HepG2 (cell line): ENCODE results near the gene MT1M. TPM values are rescaled to one million over a fixed set of nuclear protein-coding genes. Genes with fewer than 3 reads are reported as not detected.

Source experiments
- ATAC-seq: fragments of 200-7000 bp; cut with Tn5 transposase; 3 replicates; pipeline ENCODE4 v1.9.1; 2020; ENCODE audit warnings: mild to moderate bottlenecking, moderate library complexity
- BruUV-seq: library from RNA; stranded (reverse); fragments of 400-500 nt; replicated peaks from 2 replicates; lab custom pipeline; 2021; lab: Mats Ljungman, UMichigan
- CTCF ChIA-PET: fragments of 300-600 bp; formaldehyde crosslinking; extraction: SDS; loops from one replicate; lab custom pipeline; 2021; ENCODE audit warnings: low total read pairs, inconsistent platforms, low intra/inter-chr PET ratio; lab: Yijun Ruan, JAX
- POLR2A ChIA-PET: fragments of 350-600 bp; sonication (Branson Sonifier 250); formaldehyde crosslinking; loops from one replicate; lab custom pipeline; 2020; ENCODE audit warnings: antibody characterized with exemption, inconsistent platforms; lab: Yijun Ruan, JAX
- DNase-seq: peaks from one replicate; pipeline ENCODE4 v3.0.0-alpha.2; 2015; ENCODE audit warnings: low spot score
- FAIRE-seq: peaks from 3 replicates; lab custom pipeline; 2011; peaks lifted over from hg19 to GRCh38; lab: Jason Lieb, UNC
- H2AFZ ChIP-seq: one replicate; pipeline ENCODE4 v1.6.1; 2011; ENCODE audit warnings: low read length, inconsistent platforms
- H3K27ac ChIP-seq: fragments of 300-600 bp; 3 replicates; pipeline ENCODE4 v1.8.0; 2011; ENCODE audit warnings: mixed run types, mild to moderate bottlenecking, mixed read lengths, low read length, inconsistent platforms; ENCODE audit not compliant: insufficient read depth; ENCODE audit errors: extremely low read length
- H3K27me3 ChIP-seq, 2 experiments: fragments of 200-600 bp in 1 of 2; 2 replicates in 1 of 2; 3 replicates in 1 of 2; pipeline versions ENCODE4 v1.6.0 to v1.8.0; 2011; ENCODE audit warnings: low read length in 2 of 2, mild to moderate bottlenecking in 2 of 2, moderate library complexity in 2 of 2, inconsistent platforms in 1 of 2; ENCODE audit not compliant: insufficient read depth in 2 of 2, control insufficient read depth in 1 of 2
- H3K36me3 ChIP-seq, 2 experiments: fragments of 200-600 bp in 1 of 2; replicated peaks in 1 of 2; 2 replicates in 1 of 2; 3 replicates in 1 of 2; pipeline versions ENCODE4 v1.5.1 to v1.8.0; 2011; ENCODE audit warnings: low read length in 2 of 2, inconsistent platforms in 1 of 2; ENCODE audit not compliant: insufficient read depth in 2 of 2, control insufficient read depth in 1 of 2
- H3K4me1 ChIP-seq: 2 replicates; pipeline ENCODE4 v1.5.1; 2012; ENCODE audit warnings: low read length, inconsistent platforms; ENCODE audit not compliant: insufficient read depth
- H3K4me2 ChIP-seq: 2 replicates; pipeline ENCODE4 v1.6.0; 2011; ENCODE audit warnings: low read depth, low read length, inconsistent platforms
- H3K4me3 ChIP-seq, 3 experiments: fragments of 200-600 bp in 1 of 3; sonication (generic), shearing (Covaris generic) in 1 of 3; replicated peaks in 1 of 3; 2 replicates each; pipeline ENCODE4 v1.5.1; 2011 to 2016; ENCODE audit warnings: low read length in 3 of 3, inconsistent platforms in 2 of 3, low read depth in 2 of 3, mild to moderate bottlenecking in 2 of 3, control low read depth in 1 of 3, mixed read lengths in 1 of 3; ENCODE audit not compliant: insufficient read depth in 1 of 3
- H3K79me2 ChIP-seq: one replicate; pipeline ENCODE4 v1.6.1; 2011; ENCODE audit warnings: low read length, inconsistent platforms; ENCODE audit not compliant: insufficient read depth
- H3K9ac ChIP-seq: 2 replicates; pipeline ENCODE4 v1.6.0; 2011; ENCODE audit warnings: mild to moderate bottlenecking, low read depth, low read length, inconsistent platforms; ENCODE audit not compliant: insufficient read depth
- H3K9me3 ChIP-seq: 2 replicates; pipeline ENCODE4 v1.5.1; 2012; ENCODE audit warnings: mild to moderate bottlenecking, low read length
- H4K20me1 ChIP-seq: 2 replicates; pipeline ENCODE4 v1.6.0; 2011; ENCODE audit warnings: inconsistent platforms, mild to moderate bottlenecking, low read length, moderate library complexity; ENCODE audit not compliant: insufficient read depth
- ARID2 ChIP-seq: sonication (generic); formaldehyde crosslinking; IDR thresholded peaks from 2 replicates; pipeline ENCODE4 v1.8.1; 2022; ENCODE audit warnings: mild to moderate bottlenecking, missing genetic modification reagents, borderline replicate concordance
- ATF6 ChIP-seq: sonication (generic); formaldehyde crosslinking; conservative IDR thresholded peaks from 2 replicates; pipeline ENCODE4 v1.4.0; 2020; ENCODE audit warnings: missing genetic modification reagents
- ELF4 ChIP-seq: sonication (generic); formaldehyde crosslinking; IDR thresholded peaks from 2 replicates; pipeline ENCODE4 v1.5.0; 2020; ENCODE audit warnings: missing genetic modification reagents, mild to moderate bottlenecking, moderate library complexity, borderline replicate concordance
- HIC2 ChIP-seq: sonication (generic); formaldehyde crosslinking; IDR thresholded peaks from 2 replicates; pipeline ENCODE4 v1.9.0; 2022; ENCODE audit warnings: low read depth, missing genetic modification reagents
- KAT8 ChIP-seq: IDR thresholded peaks from 2 replicates; pipeline ENCODE4 v1.6.1; 2016; ENCODE audit warnings: missing genetic modification reagents, missing compliant biosample characterization
- MBD4 ChIP-seq: IDR thresholded peaks from 2 replicates; pipeline ENCODE4 v1.6.1; 2012; ENCODE audit warnings: low read length, inconsistent platforms, borderline replicate concordance
- NCOA1 ChIP-seq: sonication (generic); formaldehyde crosslinking; IDR thresholded peaks from 2 replicates; pipeline ENCODE4 v1.9.0; 2021; ENCODE audit warnings: missing genetic modification reagents
- RXRA ChIP-seq: sonication (generic); formaldehyde crosslinking; IDR thresholded peaks from 2 replicates; pipeline ENCODE4 v1.5.1; 2020; ENCODE audit warnings: missing genetic modification reagents
- SMAD1 ChIP-seq: sonication (generic); formaldehyde crosslinking; IDR thresholded peaks from 2 replicates; pipeline ENCODE4 v1.4.0; 2020; ENCODE audit warnings: missing genetic modification reagents, low read depth, mild to moderate bottlenecking, borderline replicate concordance
- SMARCE1 ChIP-seq: fragments of 450-650 bp; IDR thresholded peaks from 2 replicates; pipeline ENCODE4 v1.6.1; 2017; ENCODE audit warnings: borderline replicate concordance
- SYNCRIP ChIP-seq: fragments of 200-400 bp; formaldehyde crosslinking; IDR thresholded peaks from 2 replicates; pipeline ENCODE4 v1.6.1; 2018; ENCODE audit warnings: mild to moderate bottlenecking, low read depth, low read length; ENCODE audit not compliant: insufficient read depth
- TOPORS ChIP-seq: sonication (generic); formaldehyde crosslinking; IDR thresholded peaks from 2 replicates; pipeline ENCODE4 v1.8.0; 2023; ENCODE audit warnings: mild to moderate bottlenecking, missing genetic modification reagents
- ZMAT3 ChIP-seq: sonication (generic); formaldehyde crosslinking; conservative IDR thresholded peaks from 2 replicates; pipeline ENCODE4 v1.7.0; 2021; ENCODE audit warnings: missing genetic modification reagents
- ZNF33A ChIP-seq: sonication (generic); formaldehyde crosslinking; IDR thresholded peaks from 2 replicates; pipeline ENCODE4 v1.5.1; 2020; ENCODE audit warnings: missing genetic modification reagents, mild to moderate bottlenecking, moderate library complexity, borderline replicate concordance
- ZNF496 ChIP-seq: sonication (generic); formaldehyde crosslinking; IDR thresholded peaks from 2 replicates; pipeline ENCODE4 v1.8.1; 2023; ENCODE audit warnings: mild to moderate bottlenecking, moderate library complexity, missing genetic modification reagents; ENCODE audit not compliant: insufficient replicate concordance
- WGBS: methylation state at CpG from one replicate; pipeline ENCODE4 v1.1.6; 2017; ENCODE audit warnings: low lambda C conversion rate; 5-methylcytosine and 5-hydroxymethylcytosine counted together
- in situ Hi-C: cut with HindIII; loops from 2 replicates; pipeline ENCODE4 v1.10.0; 2017; ENCODE audit warnings: low pct_unique_long_range_greater_than_20kb; ENCODE audit not compliant: extremely low pct_ligation_motif_present
- intact Hi-C: fragments of 100-400 bp; cut with micrococcal nuclease; formaldehyde crosslinking; loops from one replicate; pipeline ENCODE4 v1.10.0; 2022; ENCODE audit not compliant: unreplicated experiment
- polyA plus RNA-seq, 8 experiments: library from polyadenylated mRNA; depleted of rRNA in 3 of 8; stranded (reverse) in 7 of 8; unstranded in 1 of 8; fragments of >200 nt; fragmentation: Illumina TruSeq in 4 of 8; extraction: Trizol in 4 of 8; gene quantifications; 2 replicates each; pipeline versions ENCODE4 v1.2.1 to v1.2.3, GENCODE V29; 2011 to 2016; ENCODE audit warnings: low read depth in 4 of 8, missing spikeins in 1 of 8, mixed read lengths in 1 of 8; ENCODE audit not compliant: insufficient read depth in 1 of 8
- total RNA-seq, 5 experiments: library from RNA; depleted of rRNA; stranded (reverse); fragments of >200 nt; fragmentation: Illumina TruSeq; extraction: Trizol; gene quantifications; 2 replicates each; pipeline ENCODE4 v1.2.3, GENCODE V29; 2016; ENCODE audit warnings: low read depth in 1 of 5
- TF ChIP-seq, protein P1 (sequence below): sonication (generic); formaldehyde crosslinking; IDR thresholded peaks from 2 replicates; pipeline ENCODE4 v1.4.0; 2020; ENCODE audit warnings: missing genetic modification reagents, mild to moderate bottlenecking, borderline replicate concordance
- TF ChIP-seq, protein P2 (sequence below): sonication (generic); formaldehyde crosslinking; IDR thresholded peaks from 2 replicates; pipeline ENCODE4 v1.5.0; 2020; ENCODE audit warnings: mild to moderate bottlenecking, missing genetic modification reagents, borderline replicate concordance

MT1M gene
- total and polyA plus RNA-seq, 2 of the 13 experiments (the other 11 are each of a cell fraction or from before 2014, with no cell fraction given) = 4.6 TPM; not detected in 1

DNA sequence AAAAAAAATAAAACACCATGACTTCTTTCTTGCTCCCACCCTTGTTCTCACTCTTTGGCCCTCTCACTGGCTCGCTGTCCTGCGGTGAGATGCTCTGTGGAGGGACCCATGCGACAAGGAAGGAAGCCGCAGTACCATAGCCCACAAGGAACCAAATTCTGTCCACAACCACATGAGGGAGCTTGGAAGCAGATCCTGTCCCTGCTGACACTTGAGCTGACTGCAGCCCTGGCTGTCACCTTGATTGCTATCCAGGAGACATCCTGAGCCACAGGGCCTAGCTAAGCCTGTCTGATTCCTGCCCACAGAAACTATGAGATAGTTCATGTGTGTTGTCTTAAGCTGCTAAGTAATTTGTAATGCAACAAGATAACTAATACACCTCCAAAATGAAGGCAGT lies 28.9 kb upstream of the MT1M start:
- no peak overlapping the region for H3K4me2 ChIP-seq
- H3K4me1 ChIP-seq = peaks cover 45% of the 10 kb centered on the region
- in situ Hi-C loops (loop anchor here (5.0 kb wide), 1 partner anchor 99 kb away; no protein-coding TSS in a partner anchor), intact Hi-C loops (loop anchor here (1.0 to 10.0 kb wide), 3 partner anchors 51 to 261 kb away; partner anchors contain the start of genes MT1B, MT1F and SLC12A3)
- WGBS = 18% methylated on average over 4 of the region's 4 CpGs
- H3K79me2 ChIP-seq = no peaks in the 10 kb centered on the region
- peaks cover 0 to 7% of the 10 kb centered on the region in 2 experiments; a peak in 2 of 5 replicates for H3K27me3 ChIP-seq
- H3K9me3 ChIP-seq = no peaks in the 10 kb centered on the region
- H3K4me3 ChIP-seq = no peak overlapping the region
- FAIRE-seq = peak; percentile 97
- CTCF ChIA-PET = interaction anchor here (0.9 to 2.5 kb wide), 3 partner anchors 27 to 98 kb away, joined by 3 to 28 read pairs (median 5); no protein-coding TSS in a partner anchor
- H3K36me3 ChIP-seq = no peaks in the 10 kb centered on the region
- no peak overlapping the region for H3K27ac ChIP-seq
- ATAC-seq = peak; percentile 35
- BruUV-seq = no TSS peak
- H4K20me1 ChIP-seq = no peaks in the 10 kb centered on the region
- no peak overlapping the region for H3K9ac ChIP-seq
- peak; percentile 86 for DNase-seq
- H2AFZ ChIP-seq = no peak overlapping the region
- POLR2A ChIA-PET = interaction anchor here (1.1 to 1.5 kb wide), 3 partner anchors 22 to 98 kb away, joined by 3 to 10 read pairs (median 7); partner anchors contain the start of gene MT1E
- TF ChIP-seq SMARCE1 = no peak
- TF ChIP-seq ZNF33A (CRISPR knock-in tag) = no peak
- no peak for TF ChIP-seq MBD4
- no peak for TF ChIP-seq SYNCRIP
- TF ChIP-seq HIC2 (CRISPR knock-in tag) = 0 out of 2 replicates have a peak, but pooled peaks have one; percentile 30
- no peak for TF ChIP-seq ZMAT3 (CRISPR knock-in tag)
- no peak for TF ChIP-seq ATF6 (CRISPR knock-in tag)
- TF ChIP-seq, protein P1, sequence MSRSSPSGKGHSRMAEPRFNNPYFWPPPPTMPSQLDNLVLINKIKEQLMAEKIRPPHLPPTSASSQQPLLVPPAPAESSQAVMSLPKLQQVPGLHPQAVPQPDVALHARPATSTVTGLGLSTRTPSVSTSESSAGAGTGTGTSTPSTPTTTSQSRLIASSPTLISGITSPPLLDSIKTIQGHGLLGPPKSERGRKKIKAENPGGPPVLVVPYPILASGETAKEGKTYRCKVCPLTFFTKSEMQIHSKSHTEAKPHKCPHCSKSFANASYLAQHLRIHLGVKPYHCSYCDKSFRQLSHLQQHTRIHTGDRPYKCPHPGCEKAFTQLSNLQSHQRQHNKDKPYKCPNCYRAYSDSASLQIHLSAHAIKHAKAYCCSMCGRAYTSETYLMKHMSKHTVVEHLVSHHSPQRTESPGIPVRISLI = no peak
- TF ChIP-seq, protein P2, sequence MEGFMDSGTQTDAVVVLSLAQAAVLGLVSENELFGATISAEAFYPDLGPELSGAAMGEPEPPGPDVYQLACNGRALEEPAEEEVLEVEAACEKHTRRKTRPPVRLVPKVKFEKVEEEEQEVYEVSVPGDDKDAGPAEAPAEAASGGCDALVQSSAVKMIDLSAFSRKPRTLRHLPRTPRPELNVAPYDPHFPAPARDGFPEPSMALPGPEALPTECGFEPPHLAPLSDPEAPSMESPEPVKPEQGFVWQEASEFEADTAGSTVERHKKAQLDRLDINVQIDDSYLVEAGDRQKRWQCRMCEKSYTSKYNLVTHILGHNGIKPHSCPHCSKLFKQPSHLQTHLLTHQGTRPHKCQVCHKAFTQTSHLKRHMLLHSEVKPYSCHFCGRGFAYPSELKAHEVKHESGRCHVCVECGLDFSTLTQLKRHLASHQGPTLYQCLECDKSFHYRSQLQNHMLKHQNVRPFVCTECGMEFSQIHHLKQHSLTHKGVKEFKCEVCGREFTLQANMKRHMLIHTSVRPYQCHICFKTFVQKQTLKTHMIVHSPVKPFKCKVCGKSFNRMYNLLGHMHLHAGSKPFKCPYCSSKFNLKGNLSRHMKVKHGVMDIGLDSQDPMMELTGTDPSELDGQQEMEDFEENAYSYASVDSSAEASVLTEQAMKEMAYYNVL (CRISPR knock-in tag) = peak; percentile 54; the same call in 1 of the 2 replicates
- TF ChIP-seq ELF4 (CRISPR knock-in tag) = no peak
- TF ChIP-seq TOPORS (CRISPR knock-in tag) = no peak
- TF ChIP-seq SMAD1 (CRISPR knock-in tag) = no peak
- TF ChIP-seq ZNF496 (CRISPR knock-in tag) = no peak
- TF ChIP-seq KAT8 (CRISPR knock-in tag) = peak; percentile 22; the same call in 1 of the 2 replicates
- no peak for TF ChIP-seq RXRA (CRISPR knock-in tag)
- TF ChIP-seq NCOA1 (CRISPR knock-in tag) = no peak
- TF ChIP-seq ARID2 = no peak
